H7 (cell line): ENCODE results near the gene SORBS1. TPM values are rescaled to one million over a fixed set of nuclear protein-coding genes. Genes with fewer than 3 reads are reported as not detected.

Source experiments
- DNase-seq: peaks from one replicate; pipeline ENCODE4 v3.0.0; 2012
- H3K27me3 ChIP-seq: 2 replicates; pipeline ENCODE4 v1.6.0; 2011; ENCODE audit warnings: mild to moderate bottlenecking, low read length; ENCODE audit not compliant: control insufficient read depth, insufficient read depth
- H3K36me3 ChIP-seq: replicated peaks from 2 replicates; pipeline ENCODE4 v1.5.1; 2011; ENCODE audit warnings: low read length; ENCODE audit not compliant: control insufficient read depth, insufficient read depth
- H3K4me3 ChIP-seq: 2 replicates; pipeline ENCODE4 v1.5.1; 2011; ENCODE audit warnings: low read depth, mild to moderate bottlenecking, control low read depth, low read length, moderate library complexity; ENCODE audit not compliant: insufficient read depth
- total RNA-seq: library from RNA; depleted of rRNA; stranded (reverse); fragments of >200 nt; shearing (Covaris generic); gene quantifications from 2 replicates; pipeline ENCODE4 v1.2.3, GENCODE V29; 2014

SORBS1 gene
- total RNA-seq, 1 experiment from 2014 or later, result 10.2 TPM

DNA sequence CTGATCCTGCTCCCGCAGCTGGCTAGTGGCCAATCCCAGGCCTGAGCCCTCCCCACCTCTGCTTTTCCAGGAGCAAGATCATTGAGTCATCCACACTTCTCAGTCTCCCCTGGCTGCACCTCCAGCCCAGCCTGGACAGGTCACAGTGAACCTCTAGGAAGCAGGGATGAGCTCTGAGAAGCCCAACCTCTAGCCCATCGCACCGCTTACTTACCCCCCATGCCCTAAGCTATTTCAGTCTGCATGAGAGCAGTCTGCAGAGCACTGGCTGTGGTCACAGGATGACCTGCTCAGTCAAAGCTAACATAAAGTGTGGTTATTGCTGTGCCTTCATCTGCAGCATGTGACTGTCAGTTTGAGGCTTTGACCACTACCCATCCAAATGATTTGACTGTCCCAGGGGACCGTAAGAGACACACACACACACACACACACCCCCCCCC is 129.2 kb downstream of the SORBS1 start:
- H3K27me3 ChIP-seq, result no peaks in the 10 kb centered on the region
- no peak for DNase-seq
- no peak overlapping the region for H3K4me3 ChIP-seq
- peaks cover 3% of the 10 kb centered on the region for H3K36me3 ChIP-seq

DNA sequence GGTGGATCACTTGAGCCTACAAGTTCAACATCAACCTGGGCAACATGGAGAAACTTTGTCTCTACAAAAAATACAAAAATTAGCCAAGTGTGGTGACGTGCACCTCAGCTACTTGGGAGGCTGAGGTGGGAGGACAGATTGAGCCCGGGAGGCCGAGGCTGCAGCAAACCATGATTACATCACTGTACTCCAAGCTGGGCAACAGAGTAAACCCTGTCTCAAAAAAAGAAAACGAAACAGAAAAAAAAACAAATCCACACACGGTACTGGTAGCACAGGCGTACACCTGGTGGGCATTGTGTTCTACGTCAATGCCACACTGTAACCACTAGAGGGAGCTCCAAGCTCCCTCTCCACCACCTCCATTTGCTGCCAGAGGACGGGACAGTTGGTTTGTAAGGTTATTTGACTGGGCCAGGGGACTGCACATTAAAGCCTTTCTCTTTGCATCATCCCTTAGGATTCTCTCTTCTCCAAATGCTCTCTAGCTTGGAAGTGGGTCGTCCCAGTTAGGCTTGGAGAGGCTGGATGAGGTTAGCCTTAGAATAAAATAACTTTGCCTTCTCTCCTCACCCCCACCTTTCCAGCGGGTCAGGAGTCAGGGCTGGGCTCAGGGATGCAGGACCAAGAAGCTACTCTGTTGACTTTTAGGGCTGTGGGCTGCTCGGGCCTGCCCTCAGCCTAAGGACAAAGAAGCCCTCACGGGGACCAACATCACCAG is 130.8 kb downstream of the SORBS1 start:
- Histone ChIP-seq H3K27me3 (no peaks in the 10 kb centered on the region), H3K4me3 (no peak overlapping the region), H3K36me3 (peaks cover 3% of the 10 kb centered on the region)
- peak; percentile 80 for DNase-seq

DNA sequence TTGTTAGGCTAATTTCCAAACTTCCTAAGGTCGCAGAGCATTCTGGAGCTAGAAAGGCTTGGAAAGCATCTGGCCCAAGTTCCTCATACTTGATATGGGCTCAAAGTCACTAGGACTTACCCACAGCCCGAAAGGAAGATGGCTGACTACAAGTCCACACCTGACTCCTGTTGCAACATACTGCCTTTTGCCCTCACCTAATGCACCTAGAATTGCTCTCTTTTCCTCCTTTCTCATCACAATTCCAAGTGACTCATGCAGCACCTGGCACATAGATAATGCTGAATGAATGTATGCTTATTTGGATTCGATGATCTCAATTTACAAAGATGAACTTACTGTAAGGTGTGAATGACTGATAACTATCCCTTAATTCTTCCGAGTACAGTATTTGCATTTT is 131.5 kb downstream of the SORBS1 start:
- no peak overlapping the region for H3K4me3 ChIP-seq
- DNase-seq, result no peak
- H3K27me3 ChIP-seq, result no peaks in the 10 kb centered on the region
- H3K36me3 ChIP-seq, result peaks cover 3% of the 10 kb centered on the region

DNA sequence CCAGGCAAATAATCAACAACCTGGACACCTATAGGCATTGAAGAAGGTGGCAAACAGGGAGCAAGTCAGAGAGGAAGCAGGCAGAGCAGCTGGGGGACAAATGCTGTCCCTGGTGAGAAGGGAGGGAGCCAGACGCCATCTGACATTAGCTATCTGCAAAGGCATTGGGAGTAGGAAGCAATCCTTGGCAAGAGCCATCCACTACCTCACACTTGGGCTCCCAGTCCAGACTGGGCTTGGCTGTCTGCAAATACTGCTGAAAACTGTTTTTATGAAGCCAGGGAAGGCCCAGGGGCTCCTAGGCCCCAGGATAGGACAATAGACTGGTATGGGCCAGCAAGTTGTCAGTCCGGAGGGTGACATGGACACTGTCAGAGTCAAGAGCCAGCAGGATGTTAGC is 132.5 kb downstream of the SORBS1 start:
- no peaks in the 10 kb centered on the region for H3K27me3 ChIP-seq
- no peak for DNase-seq

DNA sequence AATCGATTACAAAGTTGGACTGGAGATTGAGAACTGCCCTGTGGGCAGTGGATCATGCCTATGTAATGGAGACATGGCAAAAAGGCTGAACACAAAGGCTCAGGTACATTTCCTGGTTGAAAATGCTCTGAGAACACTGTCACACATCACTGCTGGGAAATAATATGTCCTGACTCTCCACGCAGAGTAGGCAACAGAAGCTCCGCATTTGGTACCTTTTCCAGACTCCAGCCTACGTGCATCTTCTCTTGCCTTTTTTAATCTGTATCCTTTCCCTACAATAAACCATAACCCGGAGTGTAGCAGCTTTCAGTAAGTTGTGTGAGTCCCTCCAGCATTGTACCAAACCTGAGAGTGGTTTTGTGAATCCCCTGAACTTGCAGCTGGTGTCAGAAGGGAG is 134.7 kb downstream of the SORBS1 start:
- Histone ChIP-seq H3K36me3 (peaks cover 3% of the 10 kb centered on the region), H3K4me3 (no peak overlapping the region), H3K27me3 (no peaks in the 10 kb centered on the region)
- no peak for DNase-seq

More for the DNA sequence above, 132.5 kb downstream of the SORBS1 start:
- H3K4me3 ChIP-seq, result no peak overlapping the region
- H3K36me3 ChIP-seq, result peaks cover 3% of the 10 kb centered on the region

DNA sequence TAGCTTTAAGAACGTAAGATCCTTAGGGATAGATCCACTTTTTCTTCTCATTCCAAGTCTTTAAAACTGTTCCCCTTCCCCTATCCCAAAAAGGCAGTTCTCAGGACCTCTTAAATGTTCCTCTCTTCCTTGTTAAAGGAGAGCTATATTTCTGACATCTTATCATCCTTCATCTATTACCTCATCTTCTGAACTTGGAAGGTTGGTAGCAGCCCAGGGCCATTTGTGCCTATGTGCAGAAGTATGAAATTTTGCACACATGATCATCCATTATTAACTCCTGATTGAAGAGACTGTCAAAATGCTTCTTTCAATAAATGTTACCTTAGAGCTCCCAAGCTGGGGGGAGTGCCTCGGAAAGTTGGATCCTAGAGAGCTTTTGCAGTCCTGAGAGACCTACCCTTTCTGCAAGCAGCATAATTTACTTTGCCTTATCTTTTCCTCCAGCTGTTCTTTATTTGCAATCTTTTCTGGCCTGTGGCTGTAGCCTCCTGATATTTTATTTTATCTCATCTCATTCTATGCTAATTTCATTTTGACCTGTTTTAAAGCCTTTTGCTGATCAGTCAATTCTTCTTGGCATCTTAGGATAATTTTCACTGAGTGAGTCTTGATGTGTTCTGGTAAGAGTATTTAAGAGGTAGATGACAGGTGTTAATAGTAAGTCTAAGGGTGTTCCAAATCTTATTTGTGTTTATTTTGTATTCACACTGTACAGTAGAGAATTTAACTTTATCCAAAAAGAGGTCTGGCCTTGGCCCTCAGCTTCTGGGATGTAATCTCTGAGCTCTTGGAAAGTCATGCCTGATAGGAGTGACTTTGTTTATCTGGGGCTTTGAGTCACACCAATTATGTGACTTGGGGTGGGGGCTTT is 135.3 kb downstream of the SORBS1 start:
- Histone ChIP-seq H3K27me3 (no peaks in the 10 kb centered on the region), H3K36me3 (peaks cover 3% of the 10 kb centered on the region), H3K4me3 (no peak overlapping the region)
- no peak for DNase-seq

DNA sequence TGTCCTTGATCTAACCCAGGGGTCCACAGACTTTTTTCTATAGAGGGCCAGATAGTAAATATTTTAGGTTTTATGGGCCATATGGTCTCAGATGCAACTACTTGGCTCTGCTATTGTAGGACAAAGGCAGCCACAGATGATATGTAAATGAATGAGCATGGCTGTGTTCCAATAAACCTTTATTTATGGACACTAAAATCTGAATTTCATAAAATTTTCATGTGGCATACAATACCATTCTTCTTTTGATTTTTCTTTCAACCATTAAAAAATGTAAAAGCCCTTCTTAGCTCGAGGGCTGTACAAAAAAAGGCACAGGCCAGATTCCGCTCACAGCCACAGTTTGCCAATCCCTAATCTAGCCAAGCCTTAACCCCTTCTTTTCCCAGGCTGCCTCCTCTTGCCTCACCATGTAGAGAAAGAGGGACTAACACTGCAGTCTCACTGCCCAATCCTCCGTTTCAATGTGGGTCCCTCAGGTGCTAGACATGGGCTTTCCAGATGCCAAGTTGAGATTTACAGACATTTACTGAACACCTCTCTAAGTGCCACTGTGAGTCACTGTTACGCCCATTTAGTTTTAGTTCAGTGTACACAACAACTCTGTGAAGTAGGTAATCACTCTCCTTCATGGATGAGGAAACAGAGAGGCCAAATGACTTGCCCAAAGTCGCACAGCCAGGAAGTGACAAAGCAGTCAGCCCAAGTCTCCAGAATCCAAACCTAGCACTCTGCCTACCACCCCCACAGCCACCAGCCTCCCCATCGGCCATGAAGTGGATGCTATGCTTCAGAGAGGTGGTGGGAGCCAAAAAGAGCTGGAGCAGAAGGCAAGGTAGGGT is 137.8 kb downstream of the SORBS1 start:
- DNase-seq, result no peak
- Histone ChIP-seq H3K36me3 (peaks cover 1% of the 10 kb centered on the region; the same call in 1 of the 2 replicates), H3K4me3 (no peak overlapping the region), H3K27me3 (no peaks in the 10 kb centered on the region)

DNA sequence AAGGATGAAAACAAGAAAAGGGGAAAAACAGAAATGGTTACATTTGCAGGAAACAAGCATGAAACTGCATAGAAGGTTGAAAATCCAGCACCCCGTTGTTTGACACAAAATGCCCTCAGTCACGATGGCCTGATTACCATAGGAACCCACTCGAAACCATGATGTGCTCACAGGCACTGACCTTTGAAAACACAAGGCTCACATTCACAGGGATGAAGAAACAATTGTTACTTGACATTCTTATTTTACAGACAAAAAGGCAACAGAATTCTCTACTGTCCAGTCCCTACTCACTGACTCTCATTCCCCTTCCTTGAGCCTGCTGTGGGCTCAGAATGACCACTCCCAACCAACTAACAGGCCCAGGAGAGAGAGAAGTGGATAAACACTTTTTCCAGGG is 138.9 kb downstream of the SORBS1 start:
- Histone ChIP-seq H3K27me3 (no peaks in the 10 kb centered on the region), H3K36me3 (no peaks in the 10 kb centered on the region), H3K4me3 (no peak overlapping the region)
- DNase-seq, result no peak

DNA sequence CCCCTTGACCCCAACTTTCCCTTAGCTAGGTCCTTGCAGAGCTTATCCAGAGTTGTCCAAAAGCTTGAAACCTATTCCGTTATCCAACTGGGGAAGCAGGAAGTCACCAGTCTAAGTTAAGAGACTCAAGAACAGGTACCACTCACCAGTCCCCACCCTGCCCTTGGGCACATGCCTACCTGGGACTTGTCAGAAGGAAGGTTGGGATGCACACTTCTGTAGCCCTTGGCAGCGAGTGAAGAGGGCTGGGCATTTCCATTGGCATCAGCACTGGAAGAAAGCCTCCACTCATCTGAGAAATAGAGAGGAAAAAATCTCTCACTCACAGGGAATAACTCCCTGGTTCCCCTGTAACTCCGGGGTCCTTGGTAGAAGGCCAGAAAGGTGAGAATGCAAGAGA is 139.4 kb downstream of the SORBS1 start:
- Histone ChIP-seq H3K36me3 (no peaks in the 10 kb centered on the region), H3K27me3 (no peaks in the 10 kb centered on the region), H3K4me3 (no peak overlapping the region)
- DNase-seq, result no peak

DNA sequence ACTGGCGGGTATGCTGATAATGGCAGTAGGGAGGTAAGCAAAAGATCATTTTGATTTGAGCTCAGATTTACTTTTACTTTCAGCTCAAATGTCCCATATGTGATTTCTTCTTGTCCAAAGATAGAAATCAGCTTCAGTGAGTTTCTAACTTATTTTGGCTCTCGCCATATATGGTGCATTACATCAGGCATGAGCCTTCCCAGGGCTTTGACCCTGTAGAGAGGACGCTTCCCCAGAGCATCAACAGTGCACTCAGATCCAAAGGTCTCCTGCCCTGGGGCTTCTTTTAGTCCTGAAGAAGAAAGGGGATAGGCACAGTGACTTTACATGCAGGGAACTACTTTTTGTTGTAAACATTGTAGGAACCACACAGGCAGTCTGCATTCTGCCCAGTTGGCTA is 141.8 kb downstream of the SORBS1 start:
- Histone ChIP-seq H3K4me3 (no peak overlapping the region), H3K36me3 (no peaks in the 10 kb centered on the region; the same call in 1 of the 2 replicates)

DNA sequence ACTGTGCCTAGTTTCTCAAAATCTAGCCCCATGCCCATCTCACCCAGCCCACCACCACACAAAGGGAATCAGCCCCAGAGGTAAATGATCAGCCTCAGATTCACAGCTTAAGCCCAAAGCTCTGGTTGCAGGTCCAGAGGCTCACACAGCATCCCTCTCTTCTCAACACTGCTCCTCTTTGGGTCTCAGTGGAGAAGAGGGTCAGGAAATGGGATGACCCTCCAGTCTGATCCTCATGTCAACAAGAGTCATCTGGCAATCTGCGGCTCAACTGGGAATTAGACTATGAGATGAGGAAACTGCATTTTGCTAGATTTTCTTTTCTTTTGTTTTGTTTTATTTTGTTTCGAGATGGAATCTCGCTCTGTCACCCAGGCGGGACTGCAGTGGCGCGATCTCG is 144.2 kb downstream of the SORBS1 start:
- DNase-seq, result no peak
- no peaks in the 10 kb centered on the region for H3K27me3 ChIP-seq
- H3K36me3 ChIP-seq, result no peaks in the 10 kb centered on the region; the same call in 1 of the 2 replicates
- no peak overlapping the region for H3K4me3 ChIP-seq

More for the DNA sequence above, 141.8 kb downstream of the SORBS1 start:
- no peaks in the 10 kb centered on the region for H3K27me3 ChIP-seq
- DNase-seq, result no peak

DNA sequence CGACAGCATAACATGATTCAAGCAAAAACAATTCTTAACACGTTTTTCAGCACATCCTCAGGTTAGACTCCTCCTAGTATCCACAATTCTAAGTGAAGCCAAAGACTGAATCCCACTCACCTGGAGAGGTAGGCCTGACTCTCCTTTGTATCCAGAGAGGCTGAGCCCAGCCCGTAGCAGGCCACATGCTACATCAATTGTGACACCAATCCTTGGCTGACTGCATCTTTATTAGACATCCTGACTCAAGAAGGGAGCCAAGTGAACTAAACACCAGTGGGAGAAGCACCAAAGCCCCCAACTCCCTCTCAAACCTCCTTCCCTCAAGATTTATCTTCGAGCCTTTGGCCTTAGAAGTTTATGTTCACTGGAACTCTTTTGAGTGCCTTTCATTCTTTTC is 144.9 kb downstream of the SORBS1 start:
- no peak for DNase-seq
- Histone ChIP-seq H3K27me3 (no peaks in the 10 kb centered on the region), H3K4me3 (no peak overlapping the region), H3K36me3 (no peaks in the 10 kb centered on the region; the same call in 1 of the 2 replicates)

DNA sequence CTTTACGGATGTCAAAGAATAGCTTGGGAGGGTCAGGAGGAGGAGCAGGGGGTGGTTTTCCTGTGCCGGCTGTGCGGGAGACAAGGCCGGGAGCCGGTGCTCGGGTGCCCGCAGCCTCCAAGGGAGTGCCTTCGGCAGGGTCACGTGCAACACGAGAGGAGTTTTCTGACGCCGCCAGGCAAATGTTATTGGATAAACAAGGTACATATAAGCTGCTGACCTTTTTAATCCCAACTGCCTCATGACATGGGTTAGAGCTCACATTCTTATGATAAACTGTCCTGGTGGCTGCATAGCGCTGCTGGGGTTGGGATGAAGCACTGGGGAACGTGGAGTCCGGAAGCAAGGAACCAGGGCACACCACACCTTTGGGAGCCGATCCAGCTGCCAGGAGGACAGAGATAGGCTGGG is 145.5 kb downstream of the SORBS1 start:
- peak; percentile 59 for DNase-seq
- Histone ChIP-seq H3K27me3 (no peaks in the 10 kb centered on the region), H3K4me3 (no peak overlapping the region), H3K36me3 (no peaks in the 10 kb centered on the region; the same call in 1 of the 2 replicates)

DNA sequence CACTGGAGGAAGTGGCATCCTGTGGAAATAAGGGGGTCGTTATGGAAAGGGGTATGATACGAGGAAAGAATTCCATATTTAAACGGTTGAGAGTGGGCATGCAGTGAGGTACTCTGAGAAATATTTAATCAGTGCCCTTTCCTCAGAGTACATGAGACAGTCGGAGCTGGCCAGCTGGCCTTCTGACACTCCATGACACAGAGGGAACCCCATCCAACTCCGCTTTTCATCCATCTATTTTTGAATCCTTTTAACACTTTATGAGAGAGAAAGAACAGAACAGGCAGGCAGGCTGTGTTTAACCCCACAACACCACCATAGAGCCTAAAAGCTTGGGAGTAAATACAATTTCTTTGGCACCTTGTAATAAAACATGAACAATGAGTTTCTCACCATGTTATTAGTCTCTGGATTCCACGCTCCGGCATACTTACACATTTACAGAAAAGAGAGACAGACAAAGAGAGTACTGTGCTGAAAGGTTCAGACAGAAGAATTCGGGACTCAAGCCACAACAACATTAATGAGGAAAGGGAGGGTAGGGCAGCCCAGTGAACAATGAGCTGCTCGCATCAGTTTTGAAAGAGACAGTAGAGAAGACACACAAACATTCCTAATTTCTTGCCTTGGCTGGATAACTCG is 146.2 kb downstream of the SORBS1 start:
- no peak for DNase-seq
- Histone ChIP-seq H3K27me3 (no peaks in the 10 kb centered on the region), H3K4me3 (no peak overlapping the region), H3K36me3 (no peaks in the 10 kb centered on the region; the same call in 1 of the 2 replicates)
